GM23338 (cell line): Measurements from ENCODE around the gene NADK2. TPM values are rescaled to one million over a fixed set of nuclear protein-coding genes. Genes with fewer than 3 reads are reported as not detected.

Experiments used
- ATAC-seq: fragments of 200-7000 bp; cut with Tn5 transposase; 3 replicates; pipeline ENCODE4 v1.9.1; 2020
- DNase-seq: peaks from one replicate; pipeline ENCODE4 v3.0.0-alpha.2; 2015; ENCODE audit warnings: low spot score
- H2AFZ ChIP-seq: fragments of 200-600 bp; sonication (generic); 2 replicates; pipeline ENCODE4 v1.8.0; 2016; ENCODE audit warnings: antibody characterized with exemption, mild to moderate bottlenecking, moderate library complexity
- H3F3A ChIP-seq: fragments of 200-600 bp; sonication (generic); replicated peaks from 2 replicates; pipeline ENCODE4 v1.8.0; 2017; ENCODE audit warnings: antibody characterized with exemption, mixed run types, low read depth
- H3K27ac ChIP-seq: fragments of 200-600 bp; sonication (generic); 2 replicates; pipeline ENCODE4 v1.6.1; 2016; ENCODE audit warnings: low read depth
- H3K27me3 ChIP-seq: fragments of 200-600 bp; sonication (generic); 2 replicates; pipeline ENCODE4 v1.8.0; 2016; ENCODE audit warnings: mild to moderate bottlenecking, mixed run types, moderate library complexity; ENCODE audit not compliant: insufficient read depth
- H3K36me3 ChIP-seq: fragments of 200-600 bp; sonication (generic); 2 replicates; pipeline ENCODE4 v1.8.0; 2016; ENCODE audit warnings: mild to moderate bottlenecking; ENCODE audit not compliant: insufficient read depth
- H3K4me1 ChIP-seq: fragments of 200-600 bp; sonication (generic); 2 replicates; pipeline ENCODE4 v1.8.0; 2016; ENCODE audit warnings: mild to moderate bottlenecking, moderate library complexity; ENCODE audit not compliant: insufficient read depth
- H3K4me2 ChIP-seq: fragments of 200-600 bp; sonication (generic); 2 replicates; pipeline ENCODE4 v1.7.1; 2017; ENCODE audit warnings: mixed run types
- H3K4me3 ChIP-seq: fragments of 200-600 bp; sonication (generic); 2 replicates; pipeline ENCODE4 v1.6.1; 2016; ENCODE audit warnings: mixed run types
- H3K79me2 ChIP-seq: fragments of 200-600 bp; sonication (generic); replicated peaks from 2 replicates; pipeline ENCODE4 v1.8.0; 2017; ENCODE audit warnings: mild to moderate bottlenecking; ENCODE audit not compliant: insufficient read depth
- H3K9me2 ChIP-seq: fragments of 200-600 bp; sonication (generic); 2 replicates; pipeline ENCODE4 v1.8.0; 2017; ENCODE audit not compliant: insufficient read depth
- H4K20me1 ChIP-seq: fragments of 200-600 bp; sonication (generic); replicated peaks from 2 replicates; pipeline ENCODE4 v1.8.0; 2017; ENCODE audit warnings: mild to moderate bottlenecking; ENCODE audit not compliant: insufficient read depth
- H3K27ac Mint-ChIP-seq: 2 replicates; pipeline ENCODE4 v1.8.0; 2020; ENCODE audit warnings: inconsistent platforms, mild to moderate bottlenecking, moderate library complexity, mixed read lengths
- H3K27me3 Mint-ChIP-seq: 3 replicates; pipeline ENCODE4 v1.8.0; 2022; ENCODE audit warnings: low read depth, mild to moderate bottlenecking, moderate library complexity, mixed read lengths, inconsistent platforms; ENCODE audit not compliant: insufficient read depth, poor library complexity
- H3K36me3 Mint-ChIP-seq: 3 replicates; pipeline ENCODE4 v1.8.0; 2021; ENCODE audit warnings: low read depth, mild to moderate bottlenecking, inconsistent platforms, moderate library complexity, mixed read lengths
- H3K4me1 Mint-ChIP-seq: 3 replicates; pipeline ENCODE4 v1.8.0; 2020; ENCODE audit warnings: mild to moderate bottlenecking, inconsistent platforms, mixed read lengths
- H3K4me3 Mint-ChIP-seq: 3 replicates; pipeline ENCODE4 v1.8.0; 2021; ENCODE audit warnings: moderate library complexity, mild to moderate bottlenecking, inconsistent platforms, mixed read lengths
- H3K9me3 Mint-ChIP-seq: 3 replicates; pipeline ENCODE4 v1.8.0; 2020; ENCODE audit warnings: moderate library complexity, mild to moderate bottlenecking, inconsistent platforms, mixed read lengths
- CREB1 ChIP-seq: fragments of 250-450 bp; sonication (Bioruptor Pico); IDR thresholded peaks from 2 replicates; pipeline ENCODE4 v1.5.0; 2020; ENCODE audit warnings: low read depth, mild to moderate bottlenecking, moderate library complexity
- EZH2 ChIP-seq: fragments of 200-600 bp; sonication (generic); IDR thresholded peaks from one replicate; pipeline ENCODE4 v1.8.0; 2017; ENCODE audit warnings: antibody characterized with exemption, mild to moderate bottlenecking, low read depth; ENCODE audit not compliant: unreplicated experiment
- EZH2phosphoT487 ChIP-seq: fragments of 200-600 bp; sonication (generic); IDR thresholded peaks from one replicate; pipeline ENCODE4 v1.8.1; 2018; ENCODE audit warnings: antibody characterized with exemption; ENCODE audit not compliant: unreplicated experiment
- JUNB ChIP-seq: IDR thresholded peaks from one replicate; pipeline ENCODE4 v1.6.1; 2016; ENCODE audit warnings: antibody characterized with exemption; ENCODE audit not compliant: unreplicated experiment
- NANOG ChIP-seq: IDR thresholded peaks from 2 replicates; pipeline ENCODE4 v1.6.1; 2016; ENCODE audit warnings: antibody characterized with exemption, borderline replicate concordance
- POLR2AphosphoS5 ChIP-seq: IDR thresholded peaks from 2 replicates; pipeline ENCODE4 v1.6.1; 2016; ENCODE audit warnings: antibody characterized with exemption, low read depth
- STAT1 ChIP-seq: IDR thresholded peaks from one replicate; pipeline ENCODE4 v1.6.1; 2016; ENCODE audit warnings: antibody characterized with exemption; ENCODE audit not compliant: unreplicated experiment
- ZNF114 ChIP-seq: fragments of 250-450 bp; sonication (Bioruptor Pico); IDR thresholded peaks from 2 replicates; pipeline ENCODE4 v1.5.0; 2020; ENCODE audit warnings: mild to moderate bottlenecking, moderate library complexity
- ZNF331 ChIP-seq: fragments of 250-450 bp; sonication (Bioruptor Pico); IDR thresholded peaks from 2 replicates; pipeline ENCODE4 v1.5.0; 2020; ENCODE audit warnings: low read depth, mild to moderate bottlenecking, moderate library complexity
- polyA plus RNA-seq: library from polyadenylated mRNA; unstranded; fragments of >200 nt; fragmentation: Nextera tagmentation; extraction: Ambion mirVana; gene quantifications from 2 replicates; pipeline ENCODE4 v1.2.1, GENCODE V29; 2016
- total RNA-seq: library from RNA; depleted of rRNA; stranded (reverse); fragments of >200 nt; shearing (Covaris generic); gene quantifications from 2 replicates; pipeline ENCODE4 v1.2.3, GENCODE V29; 2014
- TF ChIP-seq, protein P1 (sequence below), 2 experiments: fragments of 200-600 bp in 1 of 2; sonication (generic) in 1 of 2; conservative IDR thresholded peaks; 2 replicates each; pipeline versions ENCODE4 v1.5.1 to v1.6.1; 2016 to 2017; ENCODE audit warnings: antibody characterized with exemption in 2 of 2, low read depth in 2 of 2, mild to moderate bottlenecking in 2 of 2, moderate library complexity in 1 of 2
- TF ChIP-seq, protein P2 (sequence below): IDR thresholded peaks from one replicate; pipeline ENCODE4 v1.6.1; 2018; ENCODE audit warnings: antibody characterized with exemption; ENCODE audit not compliant: unreplicated experiment
- TF ChIP-seq, protein P3 (sequence below): IDR thresholded peaks from 2 replicates; pipeline ENCODE4 v1.6.1; 2016; ENCODE audit warnings: antibody characterized with exemption
- TF ChIP-seq, protein P4 (sequence below): fragments of 250-450 bp; sonication (Bioruptor Pico); IDR thresholded peaks from 2 replicates; pipeline ENCODE4 v1.5.0; 2020; ENCODE audit warnings: mild to moderate bottlenecking, moderate library complexity

NADK2 gene
- total and polyA plus RNA-seq, 2 experiments from 2014 or later: 4.5 to 16.0 TPM

DNA sequence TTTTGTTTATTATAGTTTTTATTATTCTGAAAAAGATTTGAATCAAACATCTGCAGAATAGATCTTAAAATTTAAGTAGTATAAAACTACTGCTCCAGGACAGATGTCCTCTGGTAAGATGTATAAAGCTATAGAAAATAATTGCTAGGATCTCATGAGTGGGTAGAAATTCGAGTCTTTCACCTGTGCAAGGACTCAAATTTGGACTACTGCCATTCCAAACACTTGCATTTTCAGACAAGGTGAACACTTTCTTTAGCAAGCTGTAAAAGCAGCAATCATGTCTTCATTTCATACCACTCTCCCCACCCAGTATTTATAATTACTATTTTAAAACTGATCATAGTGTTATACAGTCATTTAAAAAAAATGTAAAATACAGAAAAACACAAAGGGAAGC is 69.1 kb downstream of the NADK2 start:
- ATAC-seq: no peak

More for the DNA sequence above, 69.1 kb downstream of the NADK2 start:
- Histone ChIP-seq H3K9me2 (no peaks in the 10 kb centered on the region), H3K27me3 (no peaks in the 10 kb centered on the region), H3K79me2 (no peaks in the 10 kb centered on the region), H2AFZ (no peak overlapping the region), H3K4me3 (no peak overlapping the region), H3F3A (no peaks in the 10 kb centered on the region), H3K4me2 (no peak overlapping the region), H3K27ac (no peak overlapping the region), H4K20me1 (peaks cover 9% of the 10 kb centered on the region), H3K4me1 (no peaks in the 10 kb centered on the region), H3K36me3 (peaks cover 67% of the 10 kb centered on the region)
- no peak for DNase-seq
- H3K4me1 Mint-ChIP-seq: no peaks in the 10 kb centered on the region
- TF ChIP-seq, protein P1, sequence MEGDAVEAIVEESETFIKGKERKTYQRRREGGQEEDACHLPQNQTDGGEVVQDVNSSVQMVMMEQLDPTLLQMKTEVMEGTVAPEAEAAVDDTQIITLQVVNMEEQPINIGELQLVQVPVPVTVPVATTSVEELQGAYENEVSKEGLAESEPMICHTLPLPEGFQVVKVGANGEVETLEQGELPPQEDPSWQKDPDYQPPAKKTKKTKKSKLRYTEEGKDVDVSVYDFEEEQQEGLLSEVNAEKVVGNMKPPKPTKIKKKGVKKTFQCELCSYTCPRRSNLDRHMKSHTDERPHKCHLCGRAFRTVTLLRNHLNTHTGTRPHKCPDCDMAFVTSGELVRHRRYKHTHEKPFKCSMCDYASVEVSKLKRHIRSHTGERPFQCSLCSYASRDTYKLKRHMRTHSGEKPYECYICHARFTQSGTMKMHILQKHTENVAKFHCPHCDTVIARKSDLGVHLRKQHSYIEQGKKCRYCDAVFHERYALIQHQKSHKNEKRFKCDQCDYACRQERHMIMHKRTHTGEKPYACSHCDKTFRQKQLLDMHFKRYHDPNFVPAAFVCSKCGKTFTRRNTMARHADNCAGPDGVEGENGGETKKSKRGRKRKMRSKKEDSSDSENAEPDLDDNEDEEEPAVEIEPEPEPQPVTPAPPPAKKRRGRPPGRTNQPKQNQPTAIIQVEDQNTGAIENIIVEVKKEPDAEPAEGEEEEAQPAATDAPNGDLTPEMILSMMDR (conservative IDR thresholded peaks at IDR 0.05; ENCODE audit: low read depth in 2 of 2): no peak
- TF ChIP-seq ZNF114 (no peak), STAT1 (no peak), ZNF331 (CRISPR knock-in tag) (no peak), CREB1 (no peak), POLR2AphosphoS5 (no peak), EZH2phosphoT487 (no peak), NANOG (no peak), EZH2 (no peak), JUNB (no peak)
- TF ChIP-seq, protein P2, sequence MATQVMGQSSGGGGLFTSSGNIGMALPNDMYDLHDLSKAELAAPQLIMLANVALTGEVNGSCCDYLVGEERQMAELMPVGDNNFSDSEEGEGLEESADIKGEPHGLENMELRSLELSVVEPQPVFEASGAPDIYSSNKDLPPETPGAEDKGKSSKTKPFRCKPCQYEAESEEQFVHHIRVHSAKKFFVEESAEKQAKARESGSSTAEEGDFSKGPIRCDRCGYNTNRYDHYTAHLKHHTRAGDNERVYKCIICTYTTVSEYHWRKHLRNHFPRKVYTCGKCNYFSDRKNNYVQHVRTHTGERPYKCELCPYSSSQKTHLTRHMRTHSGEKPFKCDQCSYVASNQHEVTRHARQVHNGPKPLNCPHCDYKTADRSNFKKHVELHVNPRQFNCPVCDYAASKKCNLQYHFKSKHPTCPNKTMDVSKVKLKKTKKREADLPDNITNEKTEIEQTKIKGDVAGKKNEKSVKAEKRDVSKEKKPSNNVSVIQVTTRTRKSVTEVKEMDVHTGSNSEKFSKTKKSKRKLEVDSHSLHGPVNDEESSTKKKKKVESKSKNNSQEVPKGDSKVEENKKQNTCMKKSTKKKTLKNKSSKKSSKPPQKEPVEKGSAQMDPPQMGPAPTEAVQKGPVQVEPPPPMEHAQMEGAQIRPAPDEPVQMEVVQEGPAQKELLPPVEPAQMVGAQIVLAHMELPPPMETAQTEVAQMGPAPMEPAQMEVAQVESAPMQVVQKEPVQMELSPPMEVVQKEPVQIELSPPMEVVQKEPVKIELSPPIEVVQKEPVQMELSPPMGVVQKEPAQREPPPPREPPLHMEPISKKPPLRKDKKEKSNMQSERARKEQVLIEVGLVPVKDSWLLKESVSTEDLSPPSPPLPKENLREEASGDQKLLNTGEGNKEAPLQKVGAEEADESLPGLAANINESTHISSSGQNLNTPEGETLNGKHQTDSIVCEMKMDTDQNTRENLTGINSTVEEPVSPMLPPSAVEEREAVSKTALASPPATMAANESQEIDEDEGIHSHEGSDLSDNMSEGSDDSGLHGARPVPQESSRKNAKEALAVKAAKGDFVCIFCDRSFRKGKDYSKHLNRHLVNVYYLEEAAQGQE: no peak
- TF ChIP-seq, protein P3, sequence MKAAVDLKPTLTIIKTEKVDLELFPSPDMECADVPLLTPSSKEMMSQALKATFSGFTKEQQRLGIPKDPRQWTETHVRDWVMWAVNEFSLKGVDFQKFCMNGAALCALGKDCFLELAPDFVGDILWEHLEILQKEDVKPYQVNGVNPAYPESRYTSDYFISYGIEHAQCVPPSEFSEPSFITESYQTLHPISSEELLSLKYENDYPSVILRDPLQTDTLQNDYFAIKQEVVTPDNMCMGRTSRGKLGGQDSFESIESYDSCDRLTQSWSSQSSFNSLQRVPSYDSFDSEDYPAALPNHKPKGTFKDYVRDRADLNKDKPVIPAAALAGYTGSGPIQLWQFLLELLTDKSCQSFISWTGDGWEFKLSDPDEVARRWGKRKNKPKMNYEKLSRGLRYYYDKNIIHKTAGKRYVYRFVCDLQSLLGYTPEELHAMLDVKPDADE: no peak
- TF ChIP-seq, protein P4, sequence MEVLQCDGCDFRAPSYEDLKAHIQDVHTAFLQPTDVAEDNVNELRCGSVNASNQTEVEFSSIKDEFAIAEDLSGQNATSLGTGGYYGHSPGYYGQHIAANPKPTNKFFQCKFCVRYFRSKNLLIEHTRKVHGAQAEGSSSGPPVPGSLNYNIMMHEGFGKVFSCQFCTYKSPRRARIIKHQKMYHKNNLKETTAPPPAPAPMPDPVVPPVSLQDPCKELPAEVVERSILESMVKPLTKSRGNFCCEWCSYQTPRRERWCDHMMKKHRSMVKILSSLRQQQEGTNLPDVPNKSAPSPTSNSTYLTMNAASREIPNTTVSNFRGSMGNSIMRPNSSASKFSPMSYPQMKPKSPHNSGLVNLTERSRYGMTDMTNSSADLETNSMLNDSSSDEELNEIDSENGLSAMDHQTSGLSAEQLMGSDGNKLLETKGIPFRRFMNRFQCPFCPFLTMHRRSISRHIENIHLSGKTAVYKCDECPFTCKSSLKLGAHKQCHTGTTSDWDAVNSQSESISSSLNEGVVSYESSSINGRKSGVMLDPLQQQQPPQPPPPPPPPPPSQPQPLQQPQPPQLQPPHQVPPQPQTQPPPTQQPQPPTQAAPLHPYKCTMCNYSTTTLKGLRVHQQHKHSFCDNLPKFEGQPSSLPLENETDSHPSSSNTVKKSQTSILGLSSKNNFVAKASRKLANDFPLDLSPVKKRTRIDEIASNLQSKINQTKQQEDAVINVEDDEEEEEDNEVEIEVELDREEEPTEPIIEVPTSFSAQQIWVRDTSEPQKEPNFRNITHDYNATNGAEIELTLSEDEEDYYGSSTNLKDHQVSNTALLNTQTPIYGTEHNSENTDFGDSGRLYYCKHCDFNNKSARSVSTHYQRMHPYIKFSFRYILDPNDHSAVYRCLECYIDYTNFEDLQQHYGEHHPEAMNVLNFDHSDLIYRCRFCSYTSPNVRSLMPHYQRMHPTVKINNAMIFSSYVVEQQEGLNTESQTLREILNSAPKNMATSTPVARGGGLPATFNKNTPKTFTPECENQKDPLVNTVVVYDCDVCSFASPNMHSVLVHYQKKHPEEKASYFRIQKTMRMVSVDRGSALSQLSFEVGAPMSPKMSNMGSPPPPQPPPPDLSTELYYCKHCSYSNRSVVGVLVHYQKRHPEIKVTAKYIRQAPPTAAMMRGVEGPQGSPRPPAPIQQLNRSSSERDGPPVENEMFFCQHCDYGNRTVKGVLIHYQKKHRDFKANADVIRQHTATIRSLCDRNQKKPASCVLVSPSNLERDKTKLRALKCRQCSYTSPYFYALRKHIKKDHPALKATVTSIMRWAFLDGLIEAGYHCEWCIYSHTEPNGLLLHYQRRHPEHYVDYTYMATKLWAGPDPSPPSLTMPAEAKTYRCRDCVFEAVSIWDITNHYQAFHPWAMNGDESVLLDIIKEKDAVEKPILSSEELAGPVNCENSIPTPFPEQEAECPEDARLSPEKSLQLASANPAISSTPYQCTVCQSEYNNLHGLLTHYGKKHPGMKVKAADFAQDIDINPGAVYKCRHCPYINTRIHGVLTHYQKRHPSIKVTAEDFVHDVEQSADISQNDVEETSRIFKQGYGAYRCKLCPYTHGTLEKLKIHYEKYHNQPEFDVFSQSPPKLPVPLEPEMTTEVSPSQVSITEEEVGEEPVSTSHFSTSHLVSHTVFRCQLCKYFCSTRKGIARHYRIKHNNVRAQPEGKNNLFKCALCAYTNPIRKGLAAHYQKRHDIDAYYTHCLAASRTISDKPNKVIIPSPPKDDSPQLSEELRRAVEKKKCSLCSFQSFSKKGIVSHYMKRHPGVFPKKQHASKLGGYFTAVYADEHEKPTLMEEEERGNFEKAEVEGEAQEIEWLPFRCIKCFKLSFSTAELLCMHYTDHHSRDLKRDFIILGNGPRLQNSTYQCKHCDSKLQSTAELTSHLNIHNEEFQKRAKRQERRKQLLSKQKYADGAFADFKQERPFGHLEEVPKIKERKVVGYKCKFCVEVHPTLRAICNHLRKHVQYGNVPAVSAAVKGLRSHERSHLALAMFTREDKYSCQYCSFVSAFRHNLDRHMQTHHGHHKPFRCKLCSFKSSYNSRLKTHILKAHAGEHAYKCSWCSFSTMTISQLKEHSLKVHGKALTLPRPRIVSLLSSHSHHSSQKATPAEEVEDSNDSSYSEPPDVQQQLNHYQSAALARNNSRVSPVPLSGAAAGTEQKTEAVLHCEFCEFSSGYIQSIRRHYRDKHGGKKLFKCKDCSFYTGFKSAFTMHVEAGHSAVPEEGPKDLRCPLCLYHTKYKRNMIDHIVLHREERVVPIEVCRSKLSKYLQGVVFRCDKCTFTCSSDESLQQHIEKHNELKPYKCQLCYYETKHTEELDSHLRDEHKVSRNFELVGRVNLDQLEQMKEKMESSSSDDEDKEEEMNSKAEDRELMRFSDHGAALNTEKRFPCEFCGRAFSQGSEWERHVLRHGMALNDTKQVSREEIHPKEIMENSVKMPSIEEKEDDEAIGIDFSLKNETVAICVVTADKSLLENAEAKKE: no peak
- H3K27ac Mint-ChIP-seq: no peak overlapping the region
- H3K36me3 Mint-ChIP-seq: peaks cover 71% of the 10 kb centered on the region
- H3K9me3 Mint-ChIP-seq: no peaks in the 10 kb centered on the region
- no peaks in the 10 kb centered on the region for H3K27me3 Mint-ChIP-seq
- H3K4me3 Mint-ChIP-seq: no peak overlapping the region
